ENCODE data around the gene DPYSL4. TPM values are rescaled to one million over a fixed set of nuclear protein-coding genes. Genes with fewer than 3 reads are reported as not detected.

Gene DPYSL4
- total RNA-seq, 1 donor from 2014 or later = 26.1 TPM

DNA sequence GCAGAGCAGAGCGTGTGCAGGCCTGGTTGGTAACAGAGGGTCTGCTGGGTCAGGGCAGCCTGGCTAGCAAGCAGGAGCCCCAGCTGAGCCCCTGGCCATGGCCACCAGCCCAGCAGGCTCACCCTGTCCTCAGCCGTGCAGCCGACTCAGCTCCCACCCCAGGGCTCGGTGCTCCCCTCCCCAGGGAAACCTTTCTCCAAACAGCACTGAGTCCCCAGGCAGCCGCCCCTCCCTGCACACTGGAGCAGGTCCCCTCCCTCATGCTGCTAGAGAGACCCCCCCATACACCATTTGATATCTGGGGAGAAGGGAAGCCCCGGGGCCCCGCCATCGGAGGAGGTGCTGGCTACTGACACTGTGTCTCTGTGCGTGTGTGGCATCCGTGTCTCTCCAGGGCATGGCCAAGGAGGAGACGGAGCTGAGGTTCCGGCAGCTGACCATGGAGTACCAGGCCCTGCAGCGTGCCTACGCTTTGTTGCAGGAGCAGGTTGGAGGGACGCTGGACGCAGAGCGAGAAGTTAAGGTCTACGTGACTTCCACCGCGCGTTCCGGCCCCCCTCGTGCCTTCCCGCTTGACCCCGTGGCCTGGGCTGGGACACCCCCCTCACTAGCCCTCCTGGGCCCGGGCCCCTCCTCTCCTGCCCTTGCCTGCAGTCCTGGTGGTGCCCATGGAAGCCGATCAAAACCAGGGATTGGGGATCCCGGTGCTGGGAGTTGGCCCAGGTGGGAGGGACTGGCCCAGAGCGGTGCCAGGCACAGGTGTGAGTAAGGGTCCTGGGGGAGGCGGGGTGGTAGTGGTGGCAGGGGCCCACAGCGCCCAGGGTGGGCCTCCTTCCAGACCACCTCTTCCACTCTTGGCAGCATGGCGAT, 45.0 kb upstream of the DPYSL4 start:
- H3K9me3 ChIP-seq (ENCODE audit: insufficient read depth, low read depth, low read length) = no peaks in the 10 kb centered on the region
- peaks cover 41% of the 10 kb centered on the region for H3K27me3 Mint-ChIP-seq (ENCODE audit: low read depth, unreplicated experiment)
- H4K20me1 ChIP-seq (ENCODE audit: insufficient read depth, low read length) = no peaks in the 10 kb centered on the region
- no peaks in the 10 kb centered on the region for H3K4me1 Mint-ChIP-seq (ENCODE audit: low read depth, unreplicated experiment)
- H3K36me3 ChIP-seq (ENCODE audit: insufficient read depth, low read length) = no peaks in the 10 kb centered on the region
- peaks cover 2% of the 10 kb centered on the region for H3K36me3 Mint-ChIP-seq (ENCODE audit: low read depth, unreplicated experiment)
- no peaks in the 10 kb centered on the region for H3K4me1 ChIP-seq (ENCODE audit: insufficient read depth, low read length)
- no peak overlapping the region for H2AFZ ChIP-seq (ENCODE audit: low read depth, low read length)
- H3K4me2 ChIP-seq (ENCODE audit: low read length) = no peak overlapping the region
- FAIRE-seq (no peak), DNase-seq (ENCODE audit: low read depth) (no peak)
- H3K27me3 ChIP-seq (ENCODE audit: insufficient read depth, low read length) = no peaks in the 10 kb centered on the region
- no peak overlapping the region for H3K27ac ChIP-seq (ENCODE audit: low read depth, low read length)
- H3K9me3 Mint-ChIP-seq (ENCODE audit: unreplicated experiment) = no peaks in the 10 kb centered on the region
- no peak overlapping the region for H3K4me3 Mint-ChIP-seq (ENCODE audit: unreplicated experiment)
- no peak for TF ChIP-seq CTCF (IDR thresholded peaks at IDR 0.05; ENCODE audit: insufficient read depth, low read depth, low read length)
- no peak for TF ChIP-seq EZH2 (IDR thresholded peaks at IDR 0.05; ENCODE audit: insufficient read depth, low read length)
- no peak overlapping the region for H3K27ac Mint-ChIP-seq (ENCODE audit: unreplicated experiment)
- no peak overlapping the region for H3K4me3 ChIP-seq (ENCODE audit: insufficient read depth, low read depth, low read length)
- no peaks in the 10 kb centered on the region for H3K79me2 ChIP-seq (ENCODE audit: insufficient read depth, low read length)
- no peak overlapping the region for H3K9ac ChIP-seq (ENCODE audit: low read length)

GRCh38 chr10:132142396-132143161, 44.2 kb upstream of the DPYSL4 start:
- no peaks in the 10 kb centered on the region for H3K9me3 Mint-ChIP-seq (ENCODE audit: unreplicated experiment)
- DNase-seq (ENCODE audit: low read depth) = no peak
- H3K27ac Mint-ChIP-seq (ENCODE audit: unreplicated experiment) = no peak overlapping the region
- Histone ChIP-seq H3K27ac (ENCODE audit: low read depth, low read length) (no peak overlapping the region), H2AFZ (ENCODE audit: low read depth, low read length) (peak overlapping the region; percentile 1), H3K27me3 (ENCODE audit: insufficient read depth, low read length) (no peaks in the 10 kb centered on the region), H4K20me1 (ENCODE audit: insufficient read depth, low read length) (no peaks in the 10 kb centered on the region), H3K9ac (ENCODE audit: low read length) (no peak overlapping the region), H3K9me3 (ENCODE audit: insufficient read depth, low read depth, low read length) (no peaks in the 10 kb centered on the region), H3K79me2 (ENCODE audit: insufficient read depth, low read length) (no peaks in the 10 kb centered on the region), H3K4me3 (ENCODE audit: insufficient read depth, low read depth, low read length) (no peak overlapping the region), H3K36me3 (ENCODE audit: insufficient read depth, low read length) (no peaks in the 10 kb centered on the region), H3K4me1 (ENCODE audit: insufficient read depth, low read length) (no peaks in the 10 kb centered on the region), H3K4me2 (ENCODE audit: low read length) (no peak overlapping the region)
- peak; percentile 23 for TF ChIP-seq CTCF (IDR thresholded peaks at IDR 0.05; ENCODE audit: insufficient read depth, low read depth, low read length)
- no peak for TF ChIP-seq EZH2 (IDR thresholded peaks at IDR 0.05; ENCODE audit: insufficient read depth, low read length)
- H3K4me1 Mint-ChIP-seq (ENCODE audit: low read depth, unreplicated experiment) = no peaks in the 10 kb centered on the region
- H3K4me3 Mint-ChIP-seq (ENCODE audit: unreplicated experiment) = no peak overlapping the region
- H3K27me3 Mint-ChIP-seq (ENCODE audit: low read depth, unreplicated experiment) = peaks cover 40% of the 10 kb centered on the region
- no peak for FAIRE-seq
- no peaks in the 10 kb centered on the region for H3K36me3 Mint-ChIP-seq (ENCODE audit: low read depth, unreplicated experiment)

Data from astrocyte (in vitro differentiated cells and primary cell).